Measurements from ENCODE around the gene HCAR3. TPM values are rescaled to one million over a fixed set of nuclear protein-coding genes. Genes with fewer than 3 reads are reported as not detected.
"Not testable (repeated sequence)": the region's sequence is repeated elsewhere in the genome, so short reads cannot be mapped to it uniquely, and the experiment has no call there.

Gene HCAR3
- total RNA-seq, 2 donors from 2014 or later, result 0.33 TPM; not detected in 1

- no peaks in the 10 kb centered on the region for H3K27me3 ChIP-seq
- intact Hi-C loops (cut with DNase I), result no loop called here
- H3K4me3 ChIP-seq, result no peak overlapping the region
- ATAC-seq, result no peak
- no peak for TF ChIP-seq POLR2A (IDR thresholded peaks at IDR 0.05)
- TF ChIP-seq, protein P1, sequence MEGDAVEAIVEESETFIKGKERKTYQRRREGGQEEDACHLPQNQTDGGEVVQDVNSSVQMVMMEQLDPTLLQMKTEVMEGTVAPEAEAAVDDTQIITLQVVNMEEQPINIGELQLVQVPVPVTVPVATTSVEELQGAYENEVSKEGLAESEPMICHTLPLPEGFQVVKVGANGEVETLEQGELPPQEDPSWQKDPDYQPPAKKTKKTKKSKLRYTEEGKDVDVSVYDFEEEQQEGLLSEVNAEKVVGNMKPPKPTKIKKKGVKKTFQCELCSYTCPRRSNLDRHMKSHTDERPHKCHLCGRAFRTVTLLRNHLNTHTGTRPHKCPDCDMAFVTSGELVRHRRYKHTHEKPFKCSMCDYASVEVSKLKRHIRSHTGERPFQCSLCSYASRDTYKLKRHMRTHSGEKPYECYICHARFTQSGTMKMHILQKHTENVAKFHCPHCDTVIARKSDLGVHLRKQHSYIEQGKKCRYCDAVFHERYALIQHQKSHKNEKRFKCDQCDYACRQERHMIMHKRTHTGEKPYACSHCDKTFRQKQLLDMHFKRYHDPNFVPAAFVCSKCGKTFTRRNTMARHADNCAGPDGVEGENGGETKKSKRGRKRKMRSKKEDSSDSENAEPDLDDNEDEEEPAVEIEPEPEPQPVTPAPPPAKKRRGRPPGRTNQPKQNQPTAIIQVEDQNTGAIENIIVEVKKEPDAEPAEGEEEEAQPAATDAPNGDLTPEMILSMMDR (IDR thresholded peaks at IDR 0.05), result no peak
- H3K36me3 ChIP-seq (replicated peaks in 1 of 2; ENCODE audit: insufficient read depth in 1 of 2, low read depth in 2 of 2), result no peaks in the 10 kb centered on the region
- H3K9me3 ChIP-seq, result no peaks in the 10 kb centered on the region
- no peak overlapping the region for H3K27ac ChIP-seq
- 75 to 78% methylated on average over 5 of the region's 5 CpGs for WGBS, 2 donors
- no peak for DNase-seq
- no peaks in the 10 kb centered on the region for H3K4me1 ChIP-seq
These were observed 32.3 kb downstream of the HCAR3 start for GRCh38 chr12:122684297-122684813.

GRCh38 chr12:122681814-122682213, 34.8 kb downstream of the HCAR3 start:
- DNase-seq (peak in 1 of 4 donors; percentile 16), ATAC-seq (no peak)
- Histone ChIP-seq H3K4me1 (no peaks in the 10 kb centered on the region), H3K4me3 (no peak overlapping the region), H3K27ac (no peak overlapping the region), H3K27me3 (no peaks in the 10 kb centered on the region), H3K36me3 (replicated peaks in 1 of 2; ENCODE audit: insufficient read depth in 1 of 2, low read depth in 2 of 2) (no peaks in the 10 kb centered on the region), H3K9me3 (no peaks in the 10 kb centered on the region)
- 79 to 80% methylated on average over 4 of the region's 4 CpGs for WGBS, 2 donors
- TF ChIP-seq, protein P1 (IDR thresholded peaks at IDR 0.05), result no peak
- no peak for TF ChIP-seq POLR2A (IDR thresholded peaks at IDR 0.05)
- intact Hi-C loops (cut with DNase I), result no loop called here

DNA sequence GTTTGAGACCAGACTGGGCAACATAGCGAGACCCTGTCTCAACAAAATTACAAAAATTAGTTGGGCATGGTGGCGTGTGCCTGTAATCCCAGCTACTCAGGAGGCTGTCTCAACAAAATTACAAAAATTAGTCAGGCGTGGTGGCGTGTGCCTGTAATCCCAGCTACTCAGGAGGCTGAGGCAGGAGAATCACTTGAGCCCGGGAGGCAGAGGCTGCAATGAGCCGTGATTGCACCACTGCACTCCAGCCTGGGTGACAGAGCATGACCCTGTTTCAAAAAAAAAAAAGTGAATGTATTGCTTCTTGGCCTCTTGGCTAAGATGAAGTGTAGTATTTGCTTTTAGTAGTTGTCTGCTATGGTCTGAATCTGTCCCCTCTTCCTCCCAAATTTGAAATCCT, 35.6 kb downstream of the HCAR3 start:
- intact Hi-C loops (cut with DNase I); H3K9me3 ChIP-seq; ATAC-seq; H3K4me1 ChIP-seq; H3K27ac ChIP-seq; H3K36me3 ChIP-seq (replicated peaks in 1 of 2; ENCODE audit: insufficient read depth in 1 of 2, low read depth in 2 of 2); H3K4me3 ChIP-seq; H3K27me3 ChIP-seq; DNase-seq: not testable (repeated sequence)
- WGBS, 2 donors, result 67 to 81% methylated on average over 6 of the region's 6 CpGs

- H3K9me3 ChIP-seq; H3K27ac ChIP-seq; H3K4me3 ChIP-seq; H3K36me3 ChIP-seq (replicated peaks in 1 of 2; ENCODE audit: insufficient read depth in 1 of 2, low read depth in 2 of 2); H3K27me3 ChIP-seq; intact Hi-C loops (cut with DNase I); ATAC-seq; H3K4me1 ChIP-seq; DNase-seq: not testable (repeated sequence)
- 92% methylated on average over 28 of the region's 32 CpGs; no CpG with 5 or more reads in 1 of the 2 donors for WGBS, 2 donors
These were observed 39.8 kb downstream of the HCAR3 start for GRCh38 chr12:122676781-122677180.

DNA sequence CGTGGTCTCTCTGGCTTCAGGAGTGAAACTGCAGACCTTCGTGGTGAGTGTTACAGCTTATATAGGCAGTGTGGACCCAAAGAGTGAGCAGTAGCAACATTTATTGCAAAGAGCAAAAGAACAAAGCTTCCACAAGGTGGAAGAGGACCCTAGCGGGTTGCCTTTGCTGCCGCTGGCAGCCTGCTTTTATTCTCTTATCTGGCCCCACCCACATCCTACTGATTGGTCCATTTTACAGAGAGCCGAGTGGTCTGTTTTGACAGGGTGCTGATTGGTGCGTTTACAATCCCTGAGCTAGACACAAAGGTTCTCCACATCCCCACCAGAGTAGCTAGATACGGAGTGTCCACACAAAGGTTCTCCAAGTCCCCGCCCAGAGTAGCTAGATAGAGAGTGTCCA, 40.6 kb downstream of the HCAR3 start:
- WGBS, 2 donors, result 80 to 87% methylated on average over 2 to 8 of the region's 8 CpGs
- H3K27ac ChIP-seq; ATAC-seq; H3K4me1 ChIP-seq; DNase-seq; H3K4me3 ChIP-seq; intact Hi-C loops (cut with DNase I); H3K27me3 ChIP-seq; H3K9me3 ChIP-seq; H3K36me3 ChIP-seq (replicated peaks in 1 of 2; ENCODE audit: insufficient read depth in 1 of 2, low read depth in 2 of 2): not testable (repeated sequence)

- Histone ChIP-seq H3K27me3 (no peaks in the 10 kb centered on the region), H3K4me1 (no peaks in the 10 kb centered on the region), H3K4me3 (no peak overlapping the region), H3K9me3 (no peaks in the 10 kb centered on the region), H3K27ac (no peak overlapping the region), H3K36me3 (replicated peaks in 1 of 2; ENCODE audit: insufficient read depth in 1 of 2, low read depth in 2 of 2) (no peaks in the 10 kb centered on the region)
- ATAC-seq, result no peak
- no peak for DNase-seq
- TF ChIP-seq, protein P1 (IDR thresholded peaks at IDR 0.05), result no peak
- no peak for TF ChIP-seq POLR2A (IDR thresholded peaks at IDR 0.05)
- WGBS, 2 donors, result 70 to 81% methylated on average over 2 of the region's 2 CpGs
- intact Hi-C loops (cut with DNase I), result no loop called here
These were observed 44.1 kb downstream of the HCAR3 start for GRCh38 chr12:122672515-122672914.
